ENCODE data around the gene CD99L2. TPM values are rescaled to one million over a fixed set of nuclear protein-coding genes. Genes with fewer than 3 reads are reported as not detected.

The CD99L2 gene
- total and polyA plus RNA-seq, 2 of the 8 experiments (the other 6 are each of a cell fraction or from before 2014, with no cell fraction given) = 8.0 to 8.5 TPM

GRCh38 chrX:150757371-150757770 lies 141.1 kb downstream of the CD99L2 start:
- DNase-seq (ENCODE audit: low read depth in 1 of 2, low spot score in 2 of 2) (no peak), FAIRE-seq (no peak)
- Histone ChIP-seq H2BK5ac (ENCODE audit: low read depth, low read length) (no peak overlapping the region), H3K56ac (replicated peaks; ENCODE audit: insufficient read length, low read depth, low read length) (no peak overlapping the region), H3K27ac (ENCODE audit: low read depth, low read length) (no peak overlapping the region), H4K8ac (ENCODE audit: extremely low read depth, insufficient read depth, low read length) (no peak overlapping the region), H4K5ac (ENCODE audit: insufficient read length, low read depth, low read length) (no peak overlapping the region), H2BK20ac (ENCODE audit: low read length) (no peak overlapping the region), H3K18ac (ENCODE audit: extremely low read depth, low read length) (no peak overlapping the region), H3K27me3 (replicated peaks in 1 of 4; ENCODE audit: control insufficient read depth in 3 of 4, extremely low read depth in 1 of 4, insufficient read depth in 3 of 4, low read length in 3 of 4) (no peaks in the 10 kb centered on the region), H2AK5ac (ENCODE audit: low read depth, low read length) (no peak overlapping the region), H2AFZ (ENCODE audit: low read length) (no peak overlapping the region), H3K14ac (ENCODE audit: insufficient read length) (no peak overlapping the region), H3K9ac (replicated peaks in 1 of 4; ENCODE audit: extremely low read depth in 1 of 4, low read depth in 3 of 4, low read length in 3 of 4) (no peak overlapping the region), H3K23ac (ENCODE audit: insufficient read length) (no peak overlapping the region), H2BK12ac (ENCODE audit: low read depth, low read length) (no peak overlapping the region), H3K4me1 (replicated peaks in 1 of 4; ENCODE audit: control insufficient read depth in 3 of 4, insufficient read depth in 4 of 4, low read length in 3 of 4) (0 out of 7 replicates have a peak, but pooled peaks cover 0 to 2% (median 0%) of the 10 kb centered on the region in 4 experiments), H3K4me3 (ENCODE audit: extremely low read depth in 1 of 4, insufficient read depth in 2 of 4, low read depth in 3 of 4, low read length in 4 of 4) (no peak overlapping the region), H3K79me1 (ENCODE audit: low read depth, low read length) (no peaks in the 10 kb centered on the region), H3K36me3 (ENCODE audit: control insufficient read depth in 2 of 4, insufficient read depth in 4 of 4, low read length in 3 of 4) (no peaks in the 10 kb centered on the region; a peak in 1 of 8 replicates), H4K91ac (replicated peaks; ENCODE audit: insufficient read length, low read length) (no peak overlapping the region), H3K4me2 (ENCODE audit: insufficient read depth in 1 of 2, low read depth in 2 of 2, low read length in 2 of 2) (no peak overlapping the region), H3K9me3 (ENCODE audit: insufficient read depth in 2 of 2, low read depth in 1 of 2, low read length in 1 of 2) (no peaks in the 10 kb centered on the region), H4K20me1 (replicated peaks in 1 of 2; ENCODE audit: control insufficient read depth in 1 of 2, insufficient read depth in 2 of 2, low read length in 2 of 2) (peaks cover 0 to 2% of the 10 kb centered on the region in 2 experiments), H3K79me2 (ENCODE audit: control insufficient read depth in 1 of 2, insufficient read depth in 2 of 2, low read length in 2 of 2) (no peaks in the 10 kb centered on the region), H3K23me2 (ENCODE audit: low read depth, low read length) (no peaks in the 10 kb centered on the region), H2BK15ac (ENCODE audit: low read length) (no peak overlapping the region), H3K4ac (replicated peaks; ENCODE audit: insufficient read length, low read depth, low read length) (no peak overlapping the region), H2BK120ac (replicated peaks; ENCODE audit: low read depth, low read length) (no peak overlapping the region)
- 78% methylated on average over 2 of the region's 5 CpGs; no CpG with 5 or more reads in 1 of the 2 experiments for WGBS, 2 experiments (ENCODE audit: extremely low coverage in 1 of 2, insufficient coverage in 1 of 2, insufficient read length in 1 of 2, insufficient replicate concordance in 2 of 2, low coverage in 1 of 2, low lambda C conversion rate in 2 of 2, missing lambda C conversion rate in 1 of 2)
- TF ChIP-seq POLR2A (IDR thresholded peaks at IDR 0.05; ENCODE audit: control extremely low read depth in 1 of 2, low read depth in 2 of 2, low read length in 2 of 2) (no peak), BRCA1 (IDR thresholded peaks at IDR 0.05; ENCODE audit: low read depth, low read length) (no peak), TCF12 (IDR thresholded peaks at IDR 0.05; ENCODE audit: low read depth, low read length) (no peak), POLR2AphosphoS5 (IDR thresholded peaks at IDR 0.05; ENCODE audit: low read depth, low read length) (no peak), CREB1 (IDR thresholded peaks at IDR 0.05) (no peak)
- ChIA-PET POLR2A (ENCODE audit: partially characterized antibody) (no interaction called here), CTCF (ENCODE audit: partially characterized antibody) (interaction anchor here (0.6 to 1.2 kb wide), 3 partner anchors 9 to 158 kb away, joined by 3 to 4 read pairs (median 3); no protein-coding TSS in a partner anchor)
